22Rv1 (cell line): ENCODE measurements around the gene TULP3.

ENCODE experiments used
- H3K27ac ChIP-seq: fragments of 450-650 bp; 2 replicates; pipeline ENCODE4 v1.5.1; 2017
- CTCF ChIP-seq: fragments of 450-650 bp; IDR thresholded peaks from 2 replicates; pipeline ENCODE4 v1.5.1; 2017; ENCODE audit warnings: mild to moderate bottlenecking
- ZFX ChIP-seq: fragments of 450-650 bp; IDR thresholded peaks from 2 replicates; pipeline ENCODE4 v1.6.1; 2017; ENCODE audit warnings: antibody characterized with exemption, borderline replicate concordance

TULP3 gene

DNA sequence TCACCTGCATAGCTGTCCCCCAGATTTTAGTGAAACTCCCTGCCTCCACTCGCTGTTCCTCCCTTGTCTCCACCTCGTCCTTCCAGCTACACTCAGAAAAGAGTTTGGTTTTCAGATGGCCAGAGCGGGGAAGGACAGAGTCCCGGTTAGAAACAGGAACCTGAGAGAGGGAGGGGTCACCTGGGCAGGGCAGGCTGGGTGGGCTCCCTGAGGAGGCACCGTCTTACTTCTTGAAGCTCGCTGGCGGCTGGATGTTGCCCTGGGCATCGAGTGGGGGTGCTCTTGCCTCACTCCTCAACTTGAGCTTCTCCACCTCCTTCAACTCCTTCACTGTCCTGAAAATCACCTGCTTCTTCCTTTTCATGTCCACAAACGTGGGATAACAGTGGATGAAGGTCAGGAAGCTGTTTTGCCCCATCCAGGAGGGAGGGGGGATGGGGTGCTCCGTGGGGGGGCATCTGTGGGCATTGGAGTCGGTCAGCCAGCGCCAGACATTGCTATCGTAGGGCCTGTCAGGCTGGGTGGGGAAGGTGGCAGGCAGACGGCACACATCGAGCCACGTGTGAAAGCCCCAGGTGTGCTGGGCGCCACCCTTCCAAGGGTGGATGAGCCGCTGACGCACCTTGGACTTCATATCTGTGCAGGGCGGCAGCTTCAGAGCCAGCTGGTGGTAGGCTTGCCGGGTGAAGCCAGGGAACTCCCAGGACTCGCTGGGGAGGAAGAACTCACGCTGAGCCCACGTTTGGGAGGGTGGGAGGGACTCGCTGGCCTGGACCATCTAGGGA, 35.8 kb upstream of the TULP3 start:
- no peak for TF ChIP-seq CTCF
- TF ChIP-seq ZFX, result no peak
- H3K27ac ChIP-seq, result no peak overlapping the region

DNA sequence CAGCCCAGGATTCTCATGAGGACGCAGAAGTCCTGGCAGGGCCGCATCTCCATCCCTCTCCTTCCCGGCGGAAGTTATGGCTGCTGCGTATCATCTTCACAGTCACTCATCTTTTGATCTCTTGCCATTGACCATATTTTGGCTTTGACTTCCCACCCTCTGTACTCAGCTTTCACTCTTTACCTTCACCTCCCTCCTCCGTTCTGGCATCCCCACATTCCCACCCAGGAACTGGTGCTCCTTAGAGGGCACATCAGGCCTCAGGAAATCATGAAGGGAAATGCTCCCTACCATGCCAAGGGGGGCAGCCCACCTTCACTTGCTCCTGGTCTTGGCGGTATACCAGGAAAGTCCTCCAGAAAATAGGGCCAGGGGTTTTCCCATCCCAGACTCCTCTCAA, 35.1 kb upstream of the TULP3 start:
- no peak overlapping the region for H3K27ac ChIP-seq
- no peak for TF ChIP-seq CTCF
- no peak for TF ChIP-seq ZFX

- H3K27ac ChIP-seq, result no peak overlapping the region
- no peak for TF ChIP-seq ZFX
- TF ChIP-seq CTCF, result no peak
Measured at GRCh38 chr12:2856051-2856450, 34.6 kb upstream of the TULP3 start.

GRCh38 chr12:2857021-2857431, 33.7 kb upstream of the TULP3 start, which contains the start of gene TEX52:
TEX52 (minus strand) TSS chr12:2857039; CDS start chr12:2857026, 13 bp downstream.
- TF ChIP-seq CTCF (no peak), ZFX (no peak)
- peak within 1 kb of the TSS; percentile 29; the same call in 1 of the 2 replicates for H3K27ac ChIP-seq

DNA sequence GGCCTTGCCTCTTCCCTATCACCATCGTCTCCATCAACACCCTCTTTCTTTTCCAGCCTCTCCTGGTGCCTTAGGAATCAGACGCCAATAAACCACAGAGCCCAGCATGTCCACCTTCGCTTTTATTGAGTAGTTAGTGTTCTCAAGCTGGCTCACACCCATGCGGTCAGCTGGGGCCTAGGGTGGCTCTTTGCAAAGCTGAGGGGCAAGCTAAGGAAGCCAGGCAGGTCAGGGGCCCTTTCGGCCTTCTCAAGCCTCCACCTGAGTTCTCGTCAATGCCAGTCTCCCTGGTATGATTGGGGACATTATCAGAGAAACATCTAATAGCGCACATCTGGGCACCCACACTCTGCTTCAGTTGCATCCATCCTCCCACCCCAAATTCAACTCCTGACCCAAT, 33.1 kb upstream of the TULP3 start:
- peak overlapping the region; percentile 29; the same call in 1 of the 2 replicates for H3K27ac ChIP-seq
- TF ChIP-seq ZFX, result no peak
- TF ChIP-seq CTCF, result no peak

GRCh38 chr12:2858334-2858733, 32.4 kb upstream of the TULP3 start:
- H3K27ac ChIP-seq, result peak overlapping the region; percentile 29; the same call in 1 of the 2 replicates
- TF ChIP-seq CTCF (no peak), ZFX (no peak)

DNA sequence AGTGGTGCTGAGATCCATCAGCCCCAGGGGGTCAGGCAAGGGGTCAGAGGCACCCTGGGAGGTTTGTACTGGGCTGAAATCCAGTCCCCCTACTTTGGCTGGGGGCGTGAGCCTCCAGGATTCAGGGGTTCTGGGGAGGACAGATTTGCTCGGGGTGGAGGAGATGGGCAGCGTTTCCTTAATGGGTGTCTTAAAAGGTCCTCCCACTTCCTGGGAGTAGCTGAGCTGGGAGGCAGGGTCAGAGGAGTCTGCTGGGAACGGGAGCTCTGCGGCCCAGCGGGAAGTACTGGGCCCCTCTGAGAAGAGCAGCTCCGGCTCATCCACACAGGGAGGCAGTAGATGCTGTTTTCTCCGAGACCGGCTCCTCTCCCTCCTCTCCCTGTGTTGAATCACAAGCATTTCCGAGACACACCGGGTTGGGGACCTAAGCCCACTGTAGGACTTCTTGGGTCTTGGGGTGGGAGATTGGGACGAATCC, 31.7 kb upstream of the TULP3 start:
- H3K27ac ChIP-seq, result peak overlapping the region; percentile 29; the same call in 1 of the 2 replicates
- TF ChIP-seq ZFX (no peak), CTCF (no peak)
